GM10248 (cell line): ENCODE measurements around the gene OR4C11.

Experiments used
- CTCF ChIA-PET: fragments of 300-600 bp; sonication (Branson Sonifier 250); formaldehyde crosslinking; extraction: SDS; loops from one replicate; lab custom pipeline; 2021; ENCODE audit warnings: antibody characterized with exemption; lab: Yijun Ruan, JAX
- POLR2A ChIA-PET: fragments of 350-650 bp; sonication (Branson Sonifier 250); formaldehyde crosslinking; extraction: SDS; loops from one replicate; lab custom pipeline; 2020; ENCODE audit warnings: antibody characterized with exemption; lab: Yijun Ruan, JAX
- DNase-seq: peaks from one replicate; pipeline ENCODE4 v3.0.0; 2012; ENCODE audit errors: extremely low spot score
- CTCF ChIP-seq: IDR thresholded peaks from 2 replicates; pipeline ENCODE4 v1.5.1; 2012; ENCODE audit warnings: mild to moderate bottlenecking, low read depth; ENCODE audit errors: extremely low read depth, missing control alignments, control extremely low read depth

OR4C11 gene

GRCh38 chr11:55571828-55572227 lies 35.6 kb downstream of the OR4C11 start, which contains the start of gene OR4C16:
TSS of gene OR4C16 (plus strand) at chr11:55572128. CDS start at chr11:55572128, 0 bp downstream.
- CTCF ChIA-PET = no interaction called here
- TF ChIP-seq CTCF = no peak
- DNase-seq = no peak
- POLR2A ChIA-PET = no interaction called here

GRCh38 chr11:55554169-55554568 lies 53.3 kb downstream of the OR4C11 start, which contains the start of gene OR4C15:
TSS of gene OR4C15 (plus strand) at chr11:55554469. CDS start at chr11:55554469, 0 bp downstream.
- TF ChIP-seq CTCF = no peak
- CTCF ChIA-PET = no interaction called here
- POLR2A ChIA-PET = no interaction called here
- no peak for DNase-seq
